Activated CD4-positive, alpha-beta memory T cell treated with anti-CD3 and anti-CD28 coated beads for 36 hours (primary cell): ENCODE data around the gene DGKA. TPM values are rescaled to one million over a fixed set of nuclear protein-coding genes. Genes with fewer than 3 reads are reported as not detected.
A peak's percentile ranks its signal among the peaks of the same experiment; 100 is the strongest.
"Not testable (repeated sequence)": the region's sequence is repeated elsewhere in the genome, so short reads cannot be mapped to it uniquely, and the experiment has no call there.

Experiments used
- CTCF ChIA-PET: fragments of 350-600 bp; sonication (Branson Sonifier 250); formaldehyde crosslinking; loops from one replicate; lab custom pipeline; 2021; ENCODE audit warnings: antibody characterized with exemption, inconsistent platforms; lab: Charles Lee
- POLR2A ChIA-PET: fragments of 350-600 bp; sonication (Branson Sonifier 250); formaldehyde crosslinking; loops from one replicate; lab custom pipeline; 2021; ENCODE audit warnings: antibody characterized with exemption; lab: Charles Lee
- DNase-seq: peaks from one replicate; pipeline ENCODE4 v3.0.0-alpha.2; 2020
- H3K27ac Mint-ChIP-seq: one replicate; pipeline ENCODE4 v1.8.0; 2021; ENCODE audit warnings: mixed read lengths
- H3K27me3 Mint-ChIP-seq: one replicate; pipeline ENCODE4 v1.8.0; 2021; ENCODE audit warnings: mixed read lengths
- H3K36me3 Mint-ChIP-seq: one replicate; pipeline ENCODE4 v1.8.0; 2021; ENCODE audit warnings: mixed read lengths
- H3K4me1 Mint-ChIP-seq: one replicate; pipeline ENCODE4 v1.8.0; 2021; ENCODE audit warnings: low read depth, mixed read lengths
- H3K4me3 Mint-ChIP-seq: one replicate; pipeline ENCODE4 v1.8.0; 2021; ENCODE audit warnings: mild to moderate bottlenecking, mixed read lengths
- H3K9me3 Mint-ChIP-seq: one replicate; pipeline ENCODE4 v1.8.0; 2021; ENCODE audit warnings: mixed read lengths
- intact Hi-C: fragments of 100-400 bp; cut with micrococcal nuclease; formaldehyde crosslinking; loops from one replicate; pipeline ENCODE4 v1.15.1; 2023
- total RNA-seq, 2 experiments: library from RNA; stranded (reverse); gene quantifications; one replicate each; pipeline ENCODE4 v1.2.3, GENCODE V29; 2021

Gene DGKA
- total RNA-seq, 2 experiments from 2014 or later, result 348 to 383 TPM

GRCh38 chr12:55969356-55969755, 38.4 kb downstream of the DGKA start:
- intact Hi-C loops, result no loop called here
- peaks cover 21% of the 10 kb centered on the region for H3K4me1 Mint-ChIP-seq
- H3K4me3 Mint-ChIP-seq, result no peak overlapping the region
- no peak for DNase-seq
- peaks cover 33% of the 10 kb centered on the region for H3K36me3 Mint-ChIP-seq
- no peak overlapping the region for H3K27ac Mint-ChIP-seq
- H3K9me3 Mint-ChIP-seq, result no peaks in the 10 kb centered on the region
- CTCF ChIA-PET, result interaction anchor here (2.2 kb wide), 1 partner anchor 30 kb away, joined by 11 read pairs; no protein-coding TSS in a partner anchor
- no peaks in the 10 kb centered on the region for H3K27me3 Mint-ChIP-seq
- POLR2A ChIA-PET, result interaction anchor here (0.5 kb wide), 1 partner anchor 240 kb away, joined by 3 read pairs; no protein-coding TSS in a partner anchor

DNA sequence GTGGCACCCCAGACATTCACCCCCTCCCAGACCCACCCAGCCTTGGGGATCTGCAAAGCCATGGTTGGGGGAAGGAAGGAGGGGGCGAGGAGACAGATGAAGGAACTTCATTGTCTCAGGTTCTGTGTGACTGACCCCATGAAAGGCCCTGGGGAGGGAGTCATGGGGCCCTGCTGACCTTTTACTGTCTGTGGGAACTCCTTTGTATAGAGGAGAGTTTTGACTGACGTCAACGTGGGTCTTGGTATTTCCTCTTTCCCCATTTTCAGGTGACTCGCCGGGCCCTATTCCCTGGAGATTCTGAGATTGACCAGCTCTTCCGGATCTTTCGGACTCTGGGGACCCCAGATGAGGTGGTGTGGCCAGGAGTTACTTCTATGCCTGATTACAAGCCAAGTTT, 39.8 kb downstream of the DGKA start:
- intact Hi-C loops, result loop anchor here (10.0 kb wide), 1 partner anchor 254 kb away; the partner anchor contains the start of genes NABP2 and RNF41
- POLR2A ChIA-PET, result no interaction called here
- Mint-ChIP-seq H3K27me3 (no peaks in the 10 kb centered on the region), H3K27ac (no peak overlapping the region), H3K36me3 (peaks cover 33% of the 10 kb centered on the region), H3K9me3 (no peaks in the 10 kb centered on the region), H3K4me3 (no peak overlapping the region), H3K4me1 (peaks cover 19% of the 10 kb centered on the region)
- no peak for DNase-seq
- CTCF ChIA-PET, result interaction anchor here (1.1 kb wide), 1 partner anchor 26 kb away, joined by 3 read pairs; no protein-coding TSS in a partner anchor

DNA sequence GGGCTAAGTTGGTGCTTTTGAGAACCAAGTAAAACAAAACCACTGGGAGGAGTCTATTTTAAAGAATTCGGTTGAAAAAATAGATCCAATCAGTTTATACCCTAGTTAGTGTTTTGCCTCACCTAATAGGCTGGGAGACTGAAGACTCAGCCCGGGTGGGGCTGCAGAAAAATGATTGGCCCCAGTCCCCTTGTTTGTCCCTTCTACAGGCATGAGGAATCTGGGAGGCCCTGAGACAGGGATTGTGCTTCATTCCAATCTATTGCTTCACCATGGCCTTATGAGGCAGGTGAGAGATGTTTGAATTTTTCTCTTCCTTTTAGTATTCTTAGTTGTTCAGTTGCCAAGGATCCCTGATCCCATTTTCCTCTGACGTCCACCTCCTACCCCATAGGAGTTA, 41.1 kb downstream of the DGKA start:
- Mint-ChIP-seq H3K27ac (no peak overlapping the region), H3K4me1 (peaks cover 23% of the 10 kb centered on the region), H3K36me3 (peaks cover 29% of the 10 kb centered on the region), H3K27me3 (no peaks in the 10 kb centered on the region), H3K4me3 (no peak overlapping the region), H3K9me3 (no peaks in the 10 kb centered on the region)
- ChIA-PET POLR2A (no interaction called here), CTCF (interaction anchor here (1.6 kb wide), 1 partner anchor 46 kb away, joined by 3 read pairs; no protein-coding TSS in a partner anchor)
- DNase-seq, result no peak
- intact Hi-C loops, result loop anchor here (2.0 to 10.0 kb wide), 2 partner anchors 35 to 253 kb away; partner anchors contain the start of genes NABP2 and RNF41

DNA sequence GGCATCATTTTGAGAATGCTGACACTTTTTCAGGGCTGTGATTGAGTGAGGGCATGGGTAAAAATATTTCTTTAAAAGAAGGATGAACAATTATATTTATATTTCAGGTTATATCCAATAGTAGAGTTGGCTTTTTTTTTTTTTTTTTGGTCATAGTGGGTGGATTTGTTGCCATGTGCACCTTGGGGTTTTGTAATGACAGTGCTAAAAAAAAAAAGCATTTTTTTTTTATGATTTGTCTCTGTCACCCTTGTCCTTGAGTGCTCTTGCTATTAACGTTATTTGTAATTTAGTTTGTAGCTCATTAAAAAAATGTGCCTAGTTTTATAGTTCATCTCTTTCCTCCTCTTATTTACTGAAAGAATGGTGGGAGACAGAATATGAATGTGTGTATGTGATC, 41.5 kb downstream of the DGKA start:
- POLR2A ChIA-PET, result no interaction called here
- DNase-seq, result no peak
- peaks cover 29% of the 10 kb centered on the region for H3K36me3 Mint-ChIP-seq
- no peaks in the 10 kb centered on the region for H3K27me3 Mint-ChIP-seq
- H3K4me1 Mint-ChIP-seq, result peaks cover 27% of the 10 kb centered on the region
- H3K9me3 Mint-ChIP-seq, result no peaks in the 10 kb centered on the region
- intact Hi-C loops, result loop anchor here (2.0 to 10.0 kb wide), 2 partner anchors 34 to 252 kb away; partner anchors contain the start of genes NABP2 and RNF41
- CTCF ChIA-PET, result interaction anchor here (1.6 kb wide), 1 partner anchor 46 kb away, joined by 3 read pairs; no protein-coding TSS in a partner anchor
- no peak overlapping the region for H3K27ac Mint-ChIP-seq
- H3K4me3 Mint-ChIP-seq, result no peak overlapping the region

GRCh38 chr12:55972911-55973598, 42.1 kb downstream of the DGKA start:
- Mint-ChIP-seq H3K4me3 (no peak overlapping the region), H3K4me1 (peaks cover 25% of the 10 kb centered on the region), H3K27me3 (no peaks in the 10 kb centered on the region), H3K27ac (no peak overlapping the region), H3K36me3 (peaks cover 24% of the 10 kb centered on the region), H3K9me3 (no peaks in the 10 kb centered on the region)
- peak; percentile 25 for DNase-seq
- CTCF ChIA-PET, result interaction anchor here (0.8 to 2.5 kb wide), 10 partner anchors 21 to 234 kb away, joined by 3 to 30 read pairs (median 4); partner anchors contain the start of gene SUOX
- POLR2A ChIA-PET, result interaction anchor here (0.9 to 2.5 kb wide), 15 partner anchors 10 to 249 kb away, joined by 3 to 15 read pairs (median 5); partner anchors contain the start of genes DNAJC14, ORMDL2, PA2G4 and PYM1
- intact Hi-C loops, result loop anchor here (1.0 to 10.0 kb wide), 7 partner anchors 34 to 252 kb away; partner anchors contain the start of genes NABP2, PA2G4, RNF41 and RPL41

DNA sequence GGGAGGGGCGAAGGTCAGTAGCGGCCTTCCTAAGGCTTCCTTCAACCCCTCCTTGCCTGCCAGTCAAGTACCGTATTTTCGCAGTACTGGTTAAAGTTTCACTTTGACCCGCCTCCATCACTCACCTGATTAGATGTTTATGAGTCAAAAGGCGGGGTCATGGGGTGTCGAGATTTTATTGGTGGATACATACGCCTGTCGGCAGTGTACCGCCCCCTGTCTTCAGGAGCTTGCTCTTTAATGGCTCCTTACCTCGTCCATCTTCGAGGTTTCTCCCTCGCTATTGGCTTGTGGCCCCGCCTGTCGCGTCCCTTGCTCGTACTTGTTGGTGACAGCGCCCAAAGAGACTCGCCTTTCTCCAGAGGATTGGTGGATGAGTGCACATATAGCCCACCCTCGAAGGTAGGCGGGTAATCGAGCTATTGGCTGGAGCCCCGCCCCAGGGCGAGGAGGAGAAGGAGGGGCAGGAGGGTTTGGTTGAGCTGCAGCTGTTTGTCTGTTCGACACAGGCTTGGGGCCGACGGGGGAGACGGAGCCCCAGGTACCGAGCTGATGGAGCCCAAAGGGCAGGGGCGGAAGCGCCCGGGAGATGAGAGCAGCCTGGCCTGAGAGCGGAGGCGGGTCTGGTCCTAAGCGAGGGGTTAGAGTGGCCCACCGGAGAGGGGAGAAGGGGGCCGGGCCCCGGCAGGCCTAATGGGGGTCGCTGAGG, 42.8 kb downstream of the DGKA start, which contains the start of gene RAB5B:
TSS of gene RAB5B (plus strand) at position 480 of the 709 bp plus-strand sequence. CDS start 12,883 bp downstream, outside the sequence.
- DNase-seq, result peak; percentile 99
- intact Hi-C loops, result loop anchor here (1.0 to 10.0 kb wide), 7 partner anchors 33 to 251 kb away; partner anchors contain the start of genes NABP2, PA2G4, RNF41 and RPL41
- H3K9me3 Mint-ChIP-seq, result no peaks in the 10 kb centered on the region
- H3K27me3 Mint-ChIP-seq, result no peaks in the 10 kb centered on the region
- peaks cover 19% of the 10 kb centered on the region for H3K4me1 Mint-ChIP-seq
- CTCF ChIA-PET, result interaction anchor here (0.8 to 2.5 kb wide), 12 partner anchors 20 to 235 kb away, joined by 3 to 30 read pairs (median 4); partner anchors contain the start of genes SUOX and ZC3H10
- POLR2A ChIA-PET, result interaction anchor here (0.7 to 2.5 kb wide), 21 partner anchors 9 to 248 kb away, joined by 3 to 15 read pairs (median 4); partner anchors contain the start of genes DNAJC14, ESYT1, ORMDL2 and PA2G4
- H3K4me3 Mint-ChIP-seq, result no peak within 1 kb of the TSS
- no peak within 1 kb of the TSS for H3K27ac Mint-ChIP-seq
- H3K36me3 Mint-ChIP-seq, result peaks cover 18% of the 10 kb centered on the region

DNA sequence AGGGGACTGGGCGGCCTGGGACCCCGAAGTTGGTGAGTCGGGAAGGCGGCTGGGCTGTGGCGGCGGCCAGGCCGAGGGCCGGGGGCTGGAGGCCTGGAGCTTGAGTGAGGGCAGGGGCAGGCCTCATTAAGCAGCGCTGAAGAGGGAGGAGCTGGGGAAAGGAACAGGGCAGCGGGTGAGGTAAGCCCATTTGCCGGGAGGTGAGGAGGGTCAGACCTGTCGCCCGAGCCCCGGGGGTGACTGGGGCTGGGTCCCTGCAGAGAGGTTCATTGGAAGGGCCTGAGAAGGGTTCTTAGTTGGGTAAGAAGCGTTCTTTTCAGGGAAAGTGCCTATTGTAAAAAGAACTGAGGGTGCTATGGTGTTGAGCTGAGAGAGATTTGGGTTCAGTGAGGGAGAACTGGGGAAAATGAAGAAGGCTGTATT, 43.4 kb downstream of the DGKA start:
- intact Hi-C loops, result loop anchor here (10.0 kb wide), 1 partner anchor 250 kb away; the partner anchor contains the start of genes NABP2 and RNF41
- peaks cover 21% of the 10 kb centered on the region for H3K4me1 Mint-ChIP-seq
- no peaks in the 10 kb centered on the region for H3K9me3 Mint-ChIP-seq
- no peaks in the 10 kb centered on the region for H3K27me3 Mint-ChIP-seq
- H3K4me3 Mint-ChIP-seq, result no peak overlapping the region
- peak; percentile 59 for DNase-seq
- POLR2A ChIA-PET, result interaction anchor here (0.5 to 2.5 kb wide), 22 partner anchors 9 to 777 kb away, joined by 3 to 15 read pairs (median 4); partner anchors contain the start of genes DNAJC14, ESYT1, ORMDL2 and PA2G4
- CTCF ChIA-PET, result interaction anchor here (1.0 to 2.5 kb wide), 9 partner anchors 19 to 236 kb away, joined by 3 to 30 read pairs (median 5); partner anchors contain the start of genes SUOX and ZC3H10
- peaks cover 17% of the 10 kb centered on the region for H3K36me3 Mint-ChIP-seq
- no peak overlapping the region for H3K27ac Mint-ChIP-seq

- no peaks in the 10 kb centered on the region for H3K9me3 Mint-ChIP-seq
- CTCF ChIA-PET, result interaction anchor here (1.2 to 1.5 kb wide), 2 partner anchors 17 to 18 kb away, joined by 3 to 6 read pairs; no protein-coding TSS in a partner anchor
- DNase-seq, result no peak
- no peaks in the 10 kb centered on the region for H3K27me3 Mint-ChIP-seq
- no peak overlapping the region for H3K27ac Mint-ChIP-seq
- H3K36me3 Mint-ChIP-seq, result peaks cover 2% of the 10 kb centered on the region
- POLR2A ChIA-PET, result no interaction called here
- no peak overlapping the region for H3K4me3 Mint-ChIP-seq
- intact Hi-C loops, result loop anchor here (10.0 kb wide), 1 partner anchor 246 kb away; the partner anchor contains the start of genes NABP2 and RNF41
- H3K4me1 Mint-ChIP-seq, result peaks cover 26% of the 10 kb centered on the region
Observed at GRCh38 chr12:55978393-55978792, 47.4 kb downstream of the DGKA start.

DNA sequence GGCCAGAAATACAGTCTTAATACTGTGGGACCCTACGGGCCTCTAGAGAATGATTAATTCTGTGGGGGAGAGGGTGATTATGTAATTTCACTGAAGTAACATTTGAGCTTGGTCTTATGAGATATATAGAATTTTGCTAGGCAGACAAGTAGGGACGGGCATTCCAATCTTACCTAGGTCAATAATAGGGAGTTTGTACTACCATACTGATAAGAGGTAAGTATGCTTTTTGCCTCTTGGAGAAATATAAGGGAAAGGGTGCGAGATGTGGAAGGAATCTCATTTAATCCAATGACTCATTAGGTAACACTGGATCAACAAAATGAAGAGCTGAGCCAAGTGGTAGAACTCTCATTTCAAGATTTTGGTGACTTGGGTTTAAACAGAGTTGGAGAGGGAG, 48.1 kb downstream of the DGKA start:
- POLR2A ChIA-PET, result no interaction called here
- intact Hi-C loops, result loop anchor here (10.0 kb wide), 1 partner anchor 246 kb away; the partner anchor contains the start of genes NABP2 and RNF41
- Mint-ChIP-seq H3K4me3 (no peak overlapping the region), H3K9me3 (no peaks in the 10 kb centered on the region), H3K27ac (no peak overlapping the region), H3K27me3 (no peaks in the 10 kb centered on the region), H3K4me1 (peaks cover 26% of the 10 kb centered on the region), H3K36me3 (peaks cover 4% of the 10 kb centered on the region)
- CTCF ChIA-PET, result interaction anchor here (1.2 kb wide), 1 partner anchor 17 kb away, joined by 3 read pairs; no protein-coding TSS in a partner anchor
- DNase-seq, result no peak

GRCh38 chr12:55981882-55982281, 50.9 kb downstream of the DGKA start:
- CTCF ChIA-PET, result interaction anchor here (1.1 to 4.6 kb wide), 2 partner anchors 13 to 15 kb away, joined by 3 to 36 read pairs; partner anchors contain the start of gene SUOX
- H3K36me3 Mint-ChIP-seq, DNase-seq, H3K27ac Mint-ChIP-seq, H3K9me3 Mint-ChIP-seq, H3K4me3 Mint-ChIP-seq, intact Hi-C loops, H3K27me3 Mint-ChIP-seq, POLR2A ChIA-PET: not testable (repeated sequence)
- peaks cover 18% of the 10 kb centered on the region for H3K4me1 Mint-ChIP-seq
